HepG2 (cell line): ENCODE data around the gene CD99L2.

ENCODE experiments used
- GABPA ChIP-seq, 2 experiments: IDR thresholded peaks; 2 replicates each; pipeline ENCODE4 v1.6.1; 2011 to 2016; ENCODE audit warnings: low read depth in 2 of 2, low read length in 1 of 2, missing biosample characterization in 1 of 2, missing genetic modification characterization in 1 of 2
- SALL2 ChIP-seq: sonication (generic); formaldehyde crosslinking; IDR thresholded peaks from 2 replicates; pipeline ENCODE4 v1.8.1; 2023; ENCODE audit warnings: mild to moderate bottlenecking, missing genetic modification reagents, inconsistent platforms

DNA sequence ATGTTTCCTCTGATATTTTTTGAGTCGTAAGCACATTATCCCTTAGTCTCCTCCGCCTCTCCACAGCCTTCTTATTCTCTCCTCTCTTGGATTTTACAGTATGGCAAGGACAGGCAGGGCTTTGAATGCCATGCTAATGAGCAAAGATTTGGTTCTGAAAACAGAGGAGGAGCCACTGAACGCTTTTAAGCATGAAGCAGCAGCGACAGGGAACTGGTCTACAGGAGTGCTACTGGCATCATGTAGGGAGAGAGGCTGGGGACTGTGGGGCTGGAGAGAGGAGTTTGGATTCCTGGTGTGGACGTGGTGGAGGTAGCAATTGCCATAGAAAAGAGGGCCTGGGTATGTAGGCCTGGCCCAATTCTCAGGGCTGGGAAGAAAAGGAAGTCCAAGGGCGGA is 4.6 kb upstream of the CD99L2 start:
- TF ChIP-seq SALL2 (no peak), GABPA (IDR thresholded peaks at IDR 0.05; ENCODE audit: low read depth, low read length) (no peak), GABPA (CRISPR knock-in tag; IDR thresholded peaks at IDR 0.05; ENCODE audit: low read depth) (no peak)
